Endothelial cell of umbilical vein (primary cell): ENCODE measurements around the gene TRAF3IP1. TPM values are rescaled to one million over a fixed set of nuclear protein-coding genes. Genes with fewer than 3 reads are reported as not detected.

ENCODE experiments used
- BruUV-seq: library from RNA; stranded (reverse); fragments of 400-500 nt; replicated peaks from 2 replicates; lab custom pipeline; 2021; lab: Mats Ljungman, UMichigan
- CTCF ChIA-PET: fragments of 300-600, 350-600 bp; sonication (Branson Sonifier 250); formaldehyde crosslinking; loops from one replicate; lab custom pipeline; 2021; ENCODE audit warnings: antibody characterized with exemption, inconsistent platforms; lab: Charles Lee
- POLR2A ChIA-PET: fragments of 300-600, 350-600 bp; sonication (Branson Sonifier 250); formaldehyde crosslinking; loops from one replicate; lab custom pipeline; 2021; ENCODE audit warnings: antibody characterized with exemption, inconsistent platforms; lab: Charles Lee
- DNase-seq: peaks from one replicate; pipeline ENCODE4 v3.0.0-alpha.2; 2011; ENCODE audit warnings: low read depth, low spot score
- FAIRE-seq: peaks from 2 replicates; lab custom pipeline; 2011; peaks lifted over from hg19 to GRCh38; lab: Jason Lieb, UNC
- H2AFZ ChIP-seq: 2 replicates; pipeline ENCODE4 v1.6.0; 2012; ENCODE audit warnings: low read depth, low read length, control low read depth, inconsistent platforms
- H3K27ac ChIP-seq: 2 replicates; pipeline ENCODE4 v1.5.1; 2011; ENCODE audit warnings: low read depth, mild to moderate bottlenecking, control low read depth, low read length, moderate library complexity; ENCODE audit not compliant: insufficient read depth
- H3K27me3 ChIP-seq, 2 experiments: 2 replicates each; pipeline versions ENCODE4 v1.6.0 to v1.6.1; 2011; ENCODE audit warnings: low read length in 2 of 2, mixed read lengths in 1 of 2; ENCODE audit not compliant: control insufficient read depth in 2 of 2, insufficient read depth in 2 of 2
- H3K36me3 ChIP-seq, 2 experiments: 2 replicates in 1 of 2; 3 replicates in 1 of 2; pipeline ENCODE4 v1.5.1; 2011; ENCODE audit warnings: low read length in 2 of 2, mild to moderate bottlenecking in 1 of 2, moderate library complexity in 1 of 2; ENCODE audit not compliant: control insufficient read depth in 2 of 2, insufficient read depth in 2 of 2; ENCODE audit errors: extremely low read depth in 1 of 2
- H3K4me1 ChIP-seq: 3 replicates; pipeline ENCODE4 v1.5.1; 2011; ENCODE audit warnings: mild to moderate bottlenecking, low read length; ENCODE audit not compliant: control insufficient read depth, insufficient read depth; ENCODE audit errors: extremely low read depth
- H3K4me2 ChIP-seq: 2 replicates; pipeline ENCODE4 v1.6.1; 2011; ENCODE audit warnings: low read length, control low read depth, mixed read lengths; ENCODE audit not compliant: insufficient read depth
- H3K4me3 ChIP-seq, 3 experiments: fragments of 200-600 bp in 1 of 3; sonication (generic), shearing (Covaris generic) in 1 of 3; replicated peaks in 1 of 3; 2 replicates each; pipeline ENCODE4 v1.5.1; 2011 to 2016; ENCODE audit warnings: control low read depth in 3 of 3, low read length in 3 of 3, mild to moderate bottlenecking in 2 of 3, inconsistent platforms in 1 of 3, low read depth in 1 of 3, moderate library complexity in 1 of 3; ENCODE audit not compliant: insufficient read depth in 1 of 3
- H3K79me2 ChIP-seq: 2 replicates; pipeline ENCODE4 v1.6.0; 2012; ENCODE audit warnings: low read length, inconsistent platforms; ENCODE audit not compliant: control insufficient read depth, insufficient read depth
- H3K9ac ChIP-seq: replicated peaks from 2 replicates; pipeline ENCODE3; 2011; ENCODE audit warnings: low read length, control low read depth; ENCODE audit not compliant: insufficient read depth; ENCODE audit errors: extremely low read depth
- H3K9me1 ChIP-seq: replicated peaks from 3 replicates; pipeline ENCODE4 v1.6.0; 2011; ENCODE audit warnings: mild to moderate bottlenecking, low read length; ENCODE audit not compliant: control insufficient read depth, insufficient read depth; ENCODE audit errors: extremely low read depth
- H3K9me3 ChIP-seq: replicated peaks from 2 replicates; pipeline ENCODE4 v1.5.1; 2012; ENCODE audit warnings: low read length, inconsistent platforms; ENCODE audit not compliant: control insufficient read depth, insufficient read depth
- H4K20me1 ChIP-seq: replicated peaks from 2 replicates; pipeline ENCODE3; 2011; ENCODE audit warnings: mild to moderate bottlenecking, low read length; ENCODE audit not compliant: control insufficient read depth, insufficient read depth; ENCODE audit errors: extremely low read depth
- CTCF ChIP-seq, 2 donors: IDR thresholded peaks; 1 replicate in 1 of 2; 2 replicates in 1 of 2; pipeline ENCODE4 v1.5.1; 2011; ENCODE audit warnings: low read length in 2 of 2, mild to moderate bottlenecking in 2 of 2, moderate library complexity in 2 of 2, control low read depth in 1 of 2, inconsistent platforms in 1 of 2, low read depth in 1 of 2; ENCODE audit not compliant: insufficient read depth in 1 of 2; ENCODE audit errors: extremely low read depth in 1 of 2
- EZH2 ChIP-seq: IDR thresholded peaks from 2 replicates; pipeline ENCODE4 v1.6.1; 2012; ENCODE audit warnings: borderline replicate concordance, low read depth, mild to moderate bottlenecking, moderate library complexity, low read length, inconsistent platforms; ENCODE audit not compliant: severe bottlenecking
- FOS ChIP-seq: IDR thresholded peaks from 2 replicates; pipeline ENCODE4 v1.6.1; 2011; ENCODE audit warnings: mild to moderate bottlenecking, low read length, moderate library complexity, borderline replicate concordance; ENCODE audit not compliant: insufficient read depth
- GATA2 ChIP-seq: IDR thresholded peaks from 2 replicates; pipeline ENCODE4 v1.7.0; 2011; ENCODE audit warnings: low read depth, mild to moderate bottlenecking, moderate library complexity, mixed read lengths, low read length; ENCODE audit not compliant: insufficient read length, insufficient read depth
- JUN ChIP-seq: IDR thresholded peaks from 2 replicates; pipeline ENCODE4 v1.6.1; 2011; ENCODE audit warnings: borderline replicate concordance, low read depth; ENCODE audit not compliant: insufficient read length, insufficient read depth
- MAX ChIP-seq: IDR thresholded peaks from 2 replicates; pipeline ENCODE4 v1.6.1; 2011; ENCODE audit not compliant: insufficient read depth, insufficient read length
- MYC ChIP-seq: IDR thresholded peaks from one replicate; pipeline ENCODE4 v1.6.1; 2011; ENCODE audit warnings: mild to moderate bottlenecking, low read depth, low read length
- POLR2A ChIP-seq: IDR thresholded peaks from 2 replicates; pipeline ENCODE4 v1.6.1; 2012; ENCODE audit warnings: low read depth, mild to moderate bottlenecking, control low read depth, low read length
- POLR2AphosphoS5 ChIP-seq: IDR thresholded peaks from 2 replicates; pipeline ENCODE4 v1.6.1; 2012; ENCODE audit warnings: low read depth, mild to moderate bottlenecking, control low read depth, low read length, moderate library complexity; ENCODE audit not compliant: insufficient read depth
- dilution Hi-C: fragments of 300-500 bp; cut with MboI; formaldehyde crosslinking; loops from one replicate; pipeline ENCODE4 v1.15.0; 2019; ENCODE audit warnings: low sequenced_read_pairs; ENCODE audit not compliant: extremely low pct_ligation_motif_present
- intact Hi-C: fragments of 100-400 bp; cut with micrococcal nuclease; formaldehyde crosslinking; loops from one replicate; pipeline ENCODE4 v1.10.0; 2022
- polyA plus RNA-seq, 4 experiments: library from polyadenylated mRNA; depleted of rRNA in 3 of 4; stranded (reverse) in 3 of 4; unstranded in 1 of 4; fragments of >200 nt; gene quantifications; 2 replicates each; pipeline versions ENCODE4 v1.2.1 to v1.2.3, GENCODE V29; 2011 to 2012; ENCODE audit warnings: missing spikeins in 1 of 4
- total RNA-seq: library from RNA; stranded (reverse); gene quantifications from 2 replicates; pipeline ENCODE4 v1.2.3, GENCODE V29; 2021

The TRAF3IP1 gene
- total and polyA plus RNA-seq, 2 donors (not counting 3 experiments of a cell fraction or from before 2014, with no cell fraction given), result 3.4 to 15.9 TPM

- no peaks in the 10 kb centered on the region for H4K20me1 ChIP-seq
- H3K4me2 ChIP-seq, result no peak overlapping the region
- H2AFZ ChIP-seq, result no peak overlapping the region
- ChIA-PET POLR2A (no interaction called here), CTCF (interaction anchor here (0.9 to 1.5 kb wide), 5 partner anchors 11 to 395 kb away, joined by 3 to 6 read pairs (median 3); no protein-coding TSS in a partner anchor)
- no peak for TF ChIP-seq POLR2A
- no peak for TF ChIP-seq FOS
- TF ChIP-seq POLR2AphosphoS5, result no peak
- TF ChIP-seq CTCF (IDR thresholded peaks at IDR 0.05; ENCODE audit: extremely low read depth in 1 of 2, insufficient read depth in 1 of 2, low read depth in 1 of 2, low read length in 2 of 2), result no peak
- TF ChIP-seq EZH2, result no peak
- no peak for TF ChIP-seq JUN
- TF ChIP-seq MYC, result no peak
- TF ChIP-seq MAX, result no peak
- TF ChIP-seq GATA2, result no peak
- intact Hi-C loops, result no loop called here
- DNase-seq, result peak; percentile 60
- no peaks in the 10 kb centered on the region for H3K9me1 ChIP-seq
- no peak overlapping the region for H3K27ac ChIP-seq
- H3K9me3 ChIP-seq, result no peaks in the 10 kb centered on the region
- H3K4me3 ChIP-seq, result no peak overlapping the region
- no peaks in the 10 kb centered on the region for H3K4me1 ChIP-seq
- H3K9ac ChIP-seq, result no peak overlapping the region
- FAIRE-seq, result no peak
- no peaks in the 10 kb centered on the region for H3K79me2 ChIP-seq
- BruUV-seq, result no TSS peak
- no peaks in the 10 kb centered on the region for H3K27me3 ChIP-seq
- no peaks in the 10 kb centered on the region for H3K36me3 ChIP-seq
- dilution Hi-C loops, result no loop called here
These were observed 69.8 kb downstream of the TRAF3IP1 start for GRCh38 chr2:238389988-238390589.
